ENCODE results near the gene LMOD3.
A peak's percentile ranks its signal among the peaks of the same experiment; 100 is the strongest.

The LMOD3 gene

GRCh38 chr3:69090021-69090420 lies 32.4 kb downstream of the LMOD3 start:
- no peak for DNase-seq

- DNase-seq, result no peak
Measured at GRCh38 chr3:69088063-69088462, 34.3 kb downstream of the LMOD3 start.

GRCh38 chr3:69087030-69087791 lies 35.2 kb downstream of the LMOD3 start:
- DNase-seq, result no peak

GRCh38 chr3:69085833-69086722 lies 36.3 kb downstream of the LMOD3 start:
- peak; percentile 24 to 78 for DNase-seq

GRCh38 chr3:69085168-69085832 lies 37.1 kb downstream of the LMOD3 start:
- DNase-seq, result no peak

GRCh38 chr3:69084326-69085167 lies 37.8 kb downstream of the LMOD3 start, which contains the start of gene ARL6IP5:
TSS of gene ARL6IP5 (plus strand) at chr3:69084937. CDS start at chr3:69085048, 111 bp downstream.
- peak; percentile 79 to 100 for DNase-seq

GRCh38 chr3:69082805-69083204 lies 39.6 kb downstream of the LMOD3 start:
- peak in 1 of 2 donors; percentile 71 for DNase-seq

- no peak for DNase-seq
Measured at GRCh38 chr3:69082361-69082760, 40.0 kb downstream of the LMOD3 start.

- DNase-seq, result no peak
Measured at GRCh38 chr3:69081583-69082262, 40.7 kb downstream of the LMOD3 start.

GRCh38 chr3:69080233-69080920 lies 42.0 kb downstream of the LMOD3 start, which contains the start of gene UBA3:
TSS of gene UBA3 (minus strand) at chr3:69080365. CDS start at chr3:69080353, 12 bp downstream.
- peak; percentile 61 to 84 for DNase-seq

- no peak for DNase-seq
Measured at GRCh38 chr3:69079269-69080159, 42.9 kb downstream of the LMOD3 start.

- no peak for DNase-seq
Measured at GRCh38 chr3:69072928-69073327, 49.5 kb downstream of the LMOD3 start.

- no peak for DNase-seq
Measured at GRCh38 chr3:69066121-69066520, 56.3 kb downstream of the LMOD3 start.

- no peak for DNase-seq
Measured at GRCh38 chr3:69065318-69065964, 57.0 kb downstream of the LMOD3 start.

GRCh38 chr3:69063636-69064035 lies 58.8 kb downstream of the LMOD3 start:
- no peak for DNase-seq

- DNase-seq, result no peak
Measured at GRCh38 chr3:69059688-69060087, 62.7 kb downstream of the LMOD3 start.

- no peak for DNase-seq
Measured at GRCh38 chr3:69058947-69059224, 63.5 kb downstream of the LMOD3 start.

- peak in 1 of 2 donors; percentile 71 for DNase-seq
Measured at GRCh38 chr3:69058180-69058946, 64.0 kb downstream of the LMOD3 start.

Data from bone marrow (tissue), 2 donors.